Measurements from ENCODE around the gene ATF3.
A peak's percentile ranks its signal among the peaks of the same experiment; 100 is the strongest.

The ATF3 gene

DNA sequence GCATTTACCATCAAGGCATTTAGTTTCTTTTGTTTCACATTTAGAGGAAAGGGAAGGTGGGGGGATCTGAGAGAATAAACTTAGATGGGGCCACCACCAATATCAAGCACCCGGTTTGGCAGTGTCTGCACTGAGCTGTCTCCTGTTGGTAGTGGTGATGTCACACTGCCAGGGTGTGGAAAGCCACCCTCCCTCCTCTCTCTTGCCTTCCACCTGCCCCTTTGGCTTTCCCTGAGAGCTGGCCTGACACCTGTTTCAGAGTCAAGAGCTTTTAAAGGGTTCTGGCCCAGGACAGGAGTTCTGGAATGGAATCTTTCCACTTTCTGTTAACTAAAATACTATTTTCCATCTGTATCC is 13.4 kb downstream of the ATF3 start (continued):
- TF ChIP-seq, protein P1, sequence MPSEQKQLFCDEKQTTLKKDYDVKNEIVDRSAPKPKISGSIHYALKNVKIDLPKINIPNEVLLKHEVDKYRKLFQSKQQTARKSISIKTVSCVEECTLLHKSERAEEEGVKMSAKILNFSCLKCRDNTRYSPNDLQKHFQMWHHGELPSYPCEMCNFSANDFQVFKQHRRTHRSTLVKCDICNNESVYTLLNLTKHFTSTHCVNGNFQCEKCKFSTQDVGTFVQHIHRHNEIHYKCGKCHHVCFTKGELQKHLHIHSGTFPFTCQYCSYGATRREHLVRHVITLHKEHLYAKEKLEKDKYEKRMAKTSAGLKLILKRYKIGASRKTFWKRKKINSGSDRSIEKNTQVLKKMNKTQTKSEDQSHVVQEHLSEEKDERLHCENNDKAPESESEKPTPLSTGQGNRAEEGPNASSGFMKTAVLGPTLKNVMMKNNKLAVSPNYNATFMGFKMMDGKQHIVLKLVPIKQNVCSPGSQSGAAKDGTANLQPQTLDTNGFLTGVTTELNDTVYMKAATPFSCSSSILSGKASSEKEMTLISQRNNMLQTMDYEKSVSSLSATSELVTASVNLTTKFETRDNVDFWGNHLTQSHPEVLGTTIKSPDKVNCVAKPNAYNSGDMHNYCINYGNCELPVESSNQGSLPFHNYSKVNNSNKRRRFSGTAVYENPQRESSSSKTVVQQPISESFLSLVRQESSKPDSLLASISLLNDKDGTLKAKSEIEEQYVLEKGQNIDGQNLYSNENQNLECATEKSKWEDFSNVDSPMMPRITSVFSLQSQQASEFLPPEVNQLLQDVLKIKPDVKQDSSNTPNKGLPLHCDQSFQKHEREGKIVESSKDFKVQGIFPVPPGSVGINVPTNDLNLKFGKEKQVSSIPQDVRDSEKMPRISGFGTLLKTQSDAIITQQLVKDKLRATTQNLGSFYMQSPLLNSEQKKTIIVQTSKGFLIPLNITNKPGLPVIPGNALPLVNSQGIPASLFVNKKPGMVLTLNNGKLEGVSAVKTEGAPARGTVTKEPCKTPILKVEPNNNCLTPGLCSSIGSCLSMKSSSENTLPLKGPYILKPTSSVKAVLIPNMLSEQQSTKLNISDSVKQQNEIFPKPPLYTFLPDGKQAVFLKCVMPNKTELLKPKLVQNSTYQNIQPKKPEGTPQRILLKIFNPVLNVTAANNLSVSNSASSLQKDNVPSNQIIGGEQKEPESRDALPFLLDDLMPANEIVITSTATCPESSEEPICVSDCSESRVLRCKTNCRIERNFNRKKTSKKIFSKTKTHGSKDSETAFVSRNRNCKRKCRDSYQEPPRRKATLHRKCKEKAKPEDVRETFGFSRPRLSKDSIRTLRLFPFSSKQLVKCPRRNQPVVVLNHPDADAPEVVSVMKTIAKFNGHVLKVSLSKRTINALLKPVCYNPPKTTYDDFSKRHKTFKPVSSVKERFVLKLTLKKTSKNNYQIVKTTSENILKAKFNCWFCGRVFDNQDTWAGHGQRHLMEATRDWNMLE (tag by site-specific recombination; conservative IDR thresholded peaks at IDR 0.05; ENCODE audit: low read depth) = no peak
- TF ChIP-seq ZFP69B (tag by site-specific recombination; IDR thresholded peaks at IDR 0.05) (no peak), SCRT2 (tag by site-specific recombination; IDR thresholded peaks at IDR 0.05) (peak; percentile 41; the same call in 1 of the 2 replicates), ZNF777 (tag by site-specific recombination; IDR thresholded peaks at IDR 0.05; ENCODE audit: borderline replicate concordance) (no peak), ZNF610 (tag by site-specific recombination; IDR thresholded peaks at IDR 0.05; ENCODE audit: borderline replicate concordance) (no peak), KLF7 (tag by site-specific recombination; IDR thresholded peaks at IDR 0.05; ENCODE audit: borderline replicate concordance) (no peak), ZBTB21 (tag by site-specific recombination; IDR thresholded peaks at IDR 0.05) (no peak), TRIM28 (IDR thresholded peaks at IDR 0.05; ENCODE audit: borderline replicate concordance, low read length) (no peak)
- TF ChIP-seq, protein P2, sequence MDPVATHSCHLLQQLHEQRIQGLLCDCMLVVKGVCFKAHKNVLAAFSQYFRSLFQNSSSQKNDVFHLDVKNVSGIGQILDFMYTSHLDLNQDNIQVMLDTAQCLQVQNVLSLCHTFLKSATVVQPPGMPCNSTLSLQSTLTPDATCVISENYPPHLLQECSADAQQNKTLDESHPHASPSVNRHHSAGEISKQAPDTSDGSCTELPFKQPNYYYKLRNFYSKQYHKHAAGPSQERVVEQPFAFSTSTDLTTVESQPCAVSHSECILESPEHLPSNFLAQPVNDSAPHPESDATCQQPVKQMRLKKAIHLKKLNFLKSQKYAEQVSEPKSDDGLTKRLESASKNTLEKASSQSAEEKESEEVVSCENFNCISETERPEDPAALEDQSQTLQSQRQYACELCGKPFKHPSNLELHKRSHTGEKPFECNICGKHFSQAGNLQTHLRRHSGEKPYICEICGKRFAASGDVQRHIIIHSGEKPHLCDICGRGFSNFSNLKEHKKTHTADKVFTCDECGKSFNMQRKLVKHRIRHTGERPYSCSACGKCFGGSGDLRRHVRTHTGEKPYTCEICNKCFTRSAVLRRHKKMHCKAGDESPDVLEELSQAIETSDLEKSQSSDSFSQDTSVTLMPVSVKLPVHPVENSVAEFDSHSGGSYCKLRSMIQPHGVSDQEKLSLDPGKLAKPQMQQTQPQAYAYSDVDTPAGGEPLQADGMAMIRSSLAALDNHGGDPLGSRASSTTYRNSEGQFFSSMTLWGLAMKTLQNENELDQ (tag by site-specific recombination; IDR thresholded peaks at IDR 0.05; ENCODE audit: low read depth) = no peak
- TF ChIP-seq, protein P3, sequence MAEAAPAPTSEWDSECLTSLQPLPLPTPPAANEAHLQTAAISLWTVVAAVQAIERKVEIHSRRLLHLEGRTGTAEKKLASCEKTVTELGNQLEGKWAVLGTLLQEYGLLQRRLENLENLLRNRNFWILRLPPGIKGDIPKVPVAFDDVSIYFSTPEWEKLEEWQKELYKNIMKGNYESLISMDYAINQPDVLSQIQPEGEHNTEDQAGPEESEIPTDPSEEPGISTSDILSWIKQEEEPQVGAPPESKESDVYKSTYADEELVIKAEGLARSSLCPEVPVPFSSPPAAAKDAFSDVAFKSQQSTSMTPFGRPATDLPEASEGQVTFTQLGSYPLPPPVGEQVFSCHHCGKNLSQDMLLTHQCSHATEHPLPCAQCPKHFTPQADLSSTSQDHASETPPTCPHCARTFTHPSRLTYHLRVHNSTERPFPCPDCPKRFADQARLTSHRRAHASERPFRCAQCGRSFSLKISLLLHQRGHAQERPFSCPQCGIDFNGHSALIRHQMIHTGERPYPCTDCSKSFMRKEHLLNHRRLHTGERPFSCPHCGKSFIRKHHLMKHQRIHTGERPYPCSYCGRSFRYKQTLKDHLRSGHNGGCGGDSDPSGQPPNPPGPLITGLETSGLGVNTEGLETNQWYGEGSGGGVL (tag by site-specific recombination; IDR thresholded peaks at IDR 0.05) = 0 out of 2 replicates have a peak, but pooled peaks have one; percentile 40
- TF ChIP-seq, protein P4, sequence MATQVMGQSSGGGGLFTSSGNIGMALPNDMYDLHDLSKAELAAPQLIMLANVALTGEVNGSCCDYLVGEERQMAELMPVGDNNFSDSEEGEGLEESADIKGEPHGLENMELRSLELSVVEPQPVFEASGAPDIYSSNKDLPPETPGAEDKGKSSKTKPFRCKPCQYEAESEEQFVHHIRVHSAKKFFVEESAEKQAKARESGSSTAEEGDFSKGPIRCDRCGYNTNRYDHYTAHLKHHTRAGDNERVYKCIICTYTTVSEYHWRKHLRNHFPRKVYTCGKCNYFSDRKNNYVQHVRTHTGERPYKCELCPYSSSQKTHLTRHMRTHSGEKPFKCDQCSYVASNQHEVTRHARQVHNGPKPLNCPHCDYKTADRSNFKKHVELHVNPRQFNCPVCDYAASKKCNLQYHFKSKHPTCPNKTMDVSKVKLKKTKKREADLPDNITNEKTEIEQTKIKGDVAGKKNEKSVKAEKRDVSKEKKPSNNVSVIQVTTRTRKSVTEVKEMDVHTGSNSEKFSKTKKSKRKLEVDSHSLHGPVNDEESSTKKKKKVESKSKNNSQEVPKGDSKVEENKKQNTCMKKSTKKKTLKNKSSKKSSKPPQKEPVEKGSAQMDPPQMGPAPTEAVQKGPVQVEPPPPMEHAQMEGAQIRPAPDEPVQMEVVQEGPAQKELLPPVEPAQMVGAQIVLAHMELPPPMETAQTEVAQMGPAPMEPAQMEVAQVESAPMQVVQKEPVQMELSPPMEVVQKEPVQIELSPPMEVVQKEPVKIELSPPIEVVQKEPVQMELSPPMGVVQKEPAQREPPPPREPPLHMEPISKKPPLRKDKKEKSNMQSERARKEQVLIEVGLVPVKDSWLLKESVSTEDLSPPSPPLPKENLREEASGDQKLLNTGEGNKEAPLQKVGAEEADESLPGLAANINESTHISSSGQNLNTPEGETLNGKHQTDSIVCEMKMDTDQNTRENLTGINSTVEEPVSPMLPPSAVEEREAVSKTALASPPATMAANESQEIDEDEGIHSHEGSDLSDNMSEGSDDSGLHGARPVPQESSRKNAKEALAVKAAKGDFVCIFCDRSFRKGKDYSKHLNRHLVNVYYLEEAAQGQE (tag by site-specific recombination; IDR thresholded peaks at IDR 0.05) = no peak

DNA sequence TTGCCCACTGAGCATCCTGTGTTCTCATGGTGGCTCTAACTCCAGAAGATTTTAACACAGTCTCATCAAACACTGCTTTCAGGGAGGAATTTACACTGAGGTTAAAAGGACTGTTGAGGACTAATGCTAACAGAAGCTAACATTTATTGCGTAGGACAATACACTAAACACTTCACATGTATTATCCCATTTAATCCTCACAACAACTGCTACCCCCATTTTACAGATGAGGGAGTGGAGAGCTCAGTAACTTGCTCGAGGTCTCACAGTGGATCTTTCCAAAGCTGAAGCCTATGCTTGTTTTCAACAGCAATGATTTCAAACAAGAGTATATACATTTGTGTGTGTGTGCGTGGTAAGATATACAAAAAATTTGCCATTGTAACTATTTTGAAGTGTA is 13.9 kb downstream of the ATF3 start:
- CTCF ChIA-PET = interaction anchor here (0.5 to 1.7 kb wide), 6 partner anchors 10 to 145 kb away, joined by 3 to 5 read pairs (median 3); no protein-coding TSS in a partner anchor
- H3K9me3 ChIP-seq (ENCODE audit: control insufficient read depth, insufficient read depth, low read depth, low read length) = no peaks in the 10 kb centered on the region

More for the DNA sequence above, 13.9 kb downstream of the ATF3 start:
- H3K4me3 ChIP-seq (ENCODE audit: low read depth, low read length) = no peak overlapping the region
- H3K27ac ChIP-seq (ENCODE audit: extremely low read depth, low read depth, low read length) = no peak overlapping the region
- no peaks in the 10 kb centered on the region for H3K4me1 ChIP-seq (ENCODE audit: control insufficient read depth, insufficient read depth, low read length)
- TF ChIP-seq GLIS1 (tag by site-specific recombination; IDR thresholded peaks at IDR 0.05) (no peak), ZNF664 (tag by site-specific recombination; IDR thresholded peaks at IDR 0.05) (peak; percentile 62; the same call in 1 of the 2 replicates)
- peaks cover 11 to 42% of the 10 kb centered on the region in 2 experiments for H3K36me3 ChIP-seq (ENCODE audit: control insufficient read depth in 2 of 2, insufficient read depth in 1 of 2, low read length in 2 of 2)
- POLR2A ChIA-PET = interaction anchor here (1.0 to 3.0 kb wide), 3 partner anchors 9 to 14 kb away, joined by 3 to 19 read pairs (median 4); partner anchors contain the start of gene ATF3

Data from HEK293 (cell line).